DMS153 (cell line): ENCODE data around the gene GATA1.

ENCODE experiments used
- DNase-seq: peaks from one replicate; lab custom pipeline; 2025; lab: John Stamatoyannopoulos, UW

GATA1 gene

DNA sequence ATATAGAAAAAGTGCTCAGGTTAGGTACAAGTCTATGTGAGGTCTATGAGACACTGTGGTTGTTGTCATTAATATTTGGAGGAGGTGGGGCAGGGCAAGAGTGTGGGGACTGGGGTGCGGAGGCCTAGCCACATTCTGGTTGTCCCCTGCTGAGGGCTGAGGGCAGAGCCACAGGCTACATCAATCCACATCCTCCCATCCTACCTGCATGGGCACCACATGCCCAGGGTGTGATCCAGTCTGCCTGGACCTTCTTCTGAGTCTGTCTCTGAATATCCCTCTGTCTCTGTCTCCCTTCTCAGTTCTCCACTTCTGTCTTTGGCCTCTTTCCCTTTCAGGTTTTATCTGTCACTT lies 1.2 kb upstream of the GATA1 start:
- DNase-seq = no peak

DNA sequence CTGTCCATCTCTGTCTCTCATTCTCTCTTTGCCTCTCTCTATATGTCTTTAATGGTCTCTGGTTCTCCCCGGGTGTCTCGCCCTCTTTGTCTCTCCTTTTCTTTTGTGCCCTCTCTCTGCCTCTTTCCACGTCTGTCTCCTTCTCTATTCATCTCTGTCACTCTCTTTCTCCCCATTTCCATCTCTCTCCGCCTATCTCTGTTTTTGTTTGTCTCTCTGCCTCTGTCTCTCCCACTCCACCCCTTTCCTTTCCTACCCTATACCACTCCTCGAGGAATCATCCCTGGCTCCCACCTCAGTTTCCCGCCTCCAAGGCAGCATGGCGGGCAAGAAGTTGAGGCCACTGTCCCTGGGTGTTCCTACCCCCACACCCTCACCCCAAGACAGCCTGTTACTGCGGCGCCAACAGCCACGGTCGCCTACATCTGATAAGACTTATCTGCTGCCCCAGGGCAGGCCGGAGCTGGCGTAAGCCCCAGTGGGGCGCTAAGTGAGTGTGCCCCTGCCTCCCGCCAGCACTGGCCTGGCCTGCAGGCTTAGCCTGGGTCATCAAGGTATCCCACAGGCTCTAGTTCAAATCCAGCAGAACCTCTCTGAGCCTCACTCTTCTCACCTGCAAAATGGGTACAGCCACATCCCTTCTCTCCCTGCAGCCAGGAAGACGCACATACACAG lies 713 bp upstream of the GATA1 start:
- no peak for DNase-seq

DNA sequence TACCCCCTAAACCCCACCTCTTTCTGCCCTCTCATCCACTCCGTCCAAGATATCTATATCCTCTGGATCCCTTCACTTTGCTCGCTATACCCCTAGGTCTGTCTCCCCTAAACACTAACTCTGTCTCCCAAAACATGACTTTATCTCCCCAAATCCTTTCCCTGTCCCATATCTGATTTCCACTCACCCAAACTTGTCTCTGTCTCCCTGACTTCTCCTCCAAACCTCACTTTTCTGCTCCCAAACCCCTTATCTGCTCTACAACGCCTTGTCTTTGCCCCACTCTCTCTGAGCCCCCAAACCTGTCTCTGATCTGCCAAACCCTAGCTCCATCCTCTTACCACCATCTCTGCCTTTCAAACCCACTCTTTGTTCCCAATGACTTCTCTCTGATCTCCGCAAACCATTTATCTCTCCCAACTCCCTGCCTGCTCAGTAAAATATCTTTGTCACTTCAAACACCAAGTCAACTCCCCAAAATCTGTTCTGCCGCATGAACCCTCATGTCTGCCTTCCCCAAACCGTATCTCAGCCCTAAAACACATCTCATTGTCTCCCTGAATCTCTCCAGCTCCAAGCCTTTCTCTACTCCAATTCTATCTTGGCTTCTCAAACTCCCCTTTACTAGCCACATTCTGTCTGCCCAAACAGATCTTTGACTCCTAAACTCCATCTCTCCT lies 575 bp downstream of the GATA1 start:
- no peak for DNase-seq

DNA sequence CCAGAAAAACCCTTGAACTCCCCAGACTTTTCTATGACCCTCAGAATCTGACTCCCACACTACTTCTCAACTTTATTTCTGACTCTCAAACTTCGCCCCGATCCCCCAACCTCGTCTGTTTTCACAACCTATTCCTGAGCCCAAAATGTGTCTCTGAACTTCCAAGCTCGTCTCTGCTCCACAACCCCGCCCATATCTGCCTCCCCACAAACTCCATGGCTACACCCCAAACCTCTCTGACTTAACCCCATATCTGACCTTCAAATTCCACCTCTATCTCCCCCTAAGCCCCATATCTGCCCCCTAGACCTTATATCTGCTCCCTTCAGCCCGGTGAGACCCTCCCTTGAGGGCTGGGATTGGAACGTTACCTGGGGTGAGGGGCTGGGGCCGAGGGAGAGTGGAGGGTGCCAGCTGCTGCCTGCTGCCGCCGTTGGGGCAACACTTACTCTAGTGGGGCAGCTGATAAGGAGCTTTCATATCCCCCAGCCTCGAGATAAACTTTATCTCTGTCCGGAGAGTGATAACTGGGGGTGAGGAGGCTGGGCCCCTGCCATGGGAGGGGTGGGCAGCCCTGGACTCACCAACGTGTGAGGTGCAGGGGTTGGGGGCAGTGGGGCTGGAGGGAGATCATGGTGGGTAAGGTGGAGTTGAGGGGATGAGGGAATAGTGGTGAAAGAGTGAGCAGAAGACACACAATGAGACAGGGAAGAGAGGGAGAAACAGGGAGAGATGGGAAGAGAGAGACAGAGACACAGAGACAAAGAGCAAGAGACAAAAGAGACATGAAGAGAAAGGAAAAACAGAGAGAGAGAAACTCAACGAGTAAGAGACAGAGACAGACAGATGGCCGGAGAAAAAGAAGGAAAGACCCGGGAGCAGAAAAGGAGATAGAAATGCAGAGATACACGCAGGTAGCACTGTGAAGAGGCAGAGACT lies 1.4 kb downstream of the GATA1 start:
- no peak for DNase-seq

DNA sequence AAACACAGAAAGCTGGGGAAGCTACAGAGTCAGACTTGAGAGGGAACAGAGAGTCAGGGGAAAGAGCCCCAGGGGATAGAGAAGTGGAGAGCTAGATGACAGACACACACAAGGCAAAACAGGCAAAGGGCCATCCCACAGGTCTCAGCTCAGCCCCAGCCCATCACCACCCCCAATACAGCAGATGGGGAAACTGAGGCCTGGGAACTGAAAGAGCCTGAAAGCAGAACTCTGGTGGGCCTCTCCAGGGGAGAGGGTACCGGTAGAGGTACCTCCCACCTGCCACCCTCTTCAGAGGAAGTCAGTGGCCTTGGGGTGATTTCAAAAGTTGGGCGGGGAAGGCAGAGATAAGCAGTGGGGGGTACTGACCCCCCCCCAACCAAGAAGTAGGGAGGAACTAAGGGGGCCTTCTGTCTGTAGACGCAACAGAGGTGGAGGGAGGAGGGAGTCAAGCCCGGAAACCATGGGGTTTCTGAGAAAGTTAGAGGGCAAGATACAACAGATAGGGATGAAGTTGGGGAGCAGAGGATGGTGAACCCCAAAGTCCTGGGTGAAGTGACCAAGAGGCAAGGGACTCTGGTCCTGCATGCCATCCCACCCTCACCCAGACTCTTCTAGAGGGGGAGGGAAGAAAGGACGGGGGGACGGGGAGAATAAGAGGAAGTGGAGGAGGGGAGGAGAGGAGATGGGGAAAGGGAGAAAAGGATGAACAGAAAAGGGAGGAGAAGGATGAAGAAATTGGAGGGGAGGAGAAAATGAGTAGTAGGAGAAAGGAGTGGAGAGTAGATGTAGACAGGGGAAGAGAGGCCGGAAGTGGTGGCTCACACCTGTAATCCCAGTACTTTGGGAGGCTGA lies 3.2 kb downstream of the GATA1 start:
- DNase-seq = no peak

DNA sequence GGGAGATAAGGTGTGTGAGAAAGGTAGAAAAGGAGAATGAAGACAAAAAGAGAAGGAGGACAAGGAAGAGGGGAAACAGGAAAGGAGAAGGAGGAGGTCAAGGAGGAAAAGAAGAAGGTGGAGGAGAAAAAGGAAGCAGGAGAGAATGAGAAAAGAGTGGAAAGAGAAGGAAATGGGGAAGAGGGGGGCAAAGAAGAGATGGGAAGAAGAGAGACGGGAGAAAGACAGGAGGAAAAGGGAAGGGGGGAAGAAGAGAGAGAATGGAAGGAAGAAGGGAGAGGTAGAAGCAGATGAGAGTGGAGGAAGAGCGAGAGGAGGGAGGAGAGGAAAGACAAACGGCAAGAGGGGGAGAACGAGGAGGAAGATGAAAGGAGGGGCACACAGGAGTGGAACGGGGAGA lies 4.1 kb downstream of the GATA1 start:
- no peak for DNase-seq

DNA sequence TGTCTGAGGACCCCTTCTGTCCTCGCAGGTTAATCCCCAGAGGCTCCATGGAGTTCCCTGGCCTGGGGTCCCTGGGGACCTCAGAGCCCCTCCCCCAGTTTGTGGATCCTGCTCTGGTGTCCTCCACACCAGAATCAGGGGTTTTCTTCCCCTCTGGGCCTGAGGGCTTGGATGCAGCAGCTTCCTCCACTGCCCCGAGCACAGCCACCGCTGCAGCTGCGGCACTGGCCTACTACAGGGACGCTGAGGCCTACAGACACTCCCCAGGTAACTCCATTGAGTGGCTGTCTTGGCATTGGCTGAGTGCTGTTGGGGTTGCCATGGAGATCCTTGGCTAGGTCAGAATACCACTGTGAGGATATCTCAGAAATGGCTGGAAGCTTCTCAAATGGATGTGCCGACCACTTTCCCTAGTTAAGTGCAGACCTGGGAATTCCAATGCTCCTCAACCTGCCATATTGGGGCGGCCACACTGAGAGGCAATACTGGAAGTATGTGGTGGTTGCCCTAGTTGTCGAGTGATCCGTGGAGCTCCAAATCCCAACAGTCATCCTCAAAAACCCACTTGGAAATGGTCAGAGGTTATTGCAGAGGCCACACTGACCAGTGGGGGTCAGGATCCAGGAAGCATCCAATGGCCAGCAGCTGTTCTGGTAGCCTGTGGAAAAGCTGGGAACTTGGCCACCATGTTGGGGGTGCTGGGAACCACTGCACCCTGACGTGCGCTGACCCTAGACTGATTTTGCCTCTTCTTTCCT lies 4.9 kb downstream of the GATA1 start:
- no peak for DNase-seq

DNA sequence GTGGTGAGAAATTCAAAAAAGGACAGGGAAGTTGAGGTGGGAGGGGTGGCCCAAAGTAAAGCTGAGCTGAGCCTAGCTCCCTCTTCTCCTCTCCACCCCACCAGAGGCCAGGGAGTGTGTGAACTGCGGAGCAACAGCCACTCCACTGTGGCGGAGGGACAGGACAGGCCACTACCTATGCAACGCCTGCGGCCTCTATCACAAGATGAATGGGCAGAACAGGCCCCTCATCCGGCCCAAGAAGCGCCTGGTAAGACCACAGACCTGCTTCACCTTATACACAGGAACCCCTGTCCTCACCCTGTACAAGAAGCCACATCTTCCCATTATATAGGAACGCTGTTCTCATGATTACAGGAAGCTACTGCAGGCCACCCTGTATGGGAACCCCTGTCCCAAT lies 5.8 kb downstream of the GATA1 start:
- DNase-seq = no peak

DNA sequence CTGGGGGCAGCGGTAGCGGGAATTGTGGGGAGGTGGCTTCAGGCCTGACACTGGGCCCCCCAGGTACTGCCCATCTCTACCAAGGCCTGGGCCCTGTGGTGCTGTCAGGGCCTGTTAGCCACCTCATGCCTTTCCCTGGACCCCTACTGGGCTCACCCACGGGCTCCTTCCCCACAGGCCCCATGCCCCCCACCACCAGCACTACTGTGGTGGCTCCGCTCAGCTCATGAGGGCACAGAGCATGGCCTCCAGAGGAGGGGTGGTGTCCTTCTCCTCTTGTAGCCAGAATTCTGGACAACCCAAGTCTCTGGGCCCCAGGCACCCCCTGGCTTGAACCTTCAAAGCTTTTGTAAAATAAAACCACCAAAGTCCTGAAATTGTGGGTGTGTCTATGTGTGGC lies 7.5 kb downstream of the GATA1 start:
- DNase-seq = no peak

DNA sequence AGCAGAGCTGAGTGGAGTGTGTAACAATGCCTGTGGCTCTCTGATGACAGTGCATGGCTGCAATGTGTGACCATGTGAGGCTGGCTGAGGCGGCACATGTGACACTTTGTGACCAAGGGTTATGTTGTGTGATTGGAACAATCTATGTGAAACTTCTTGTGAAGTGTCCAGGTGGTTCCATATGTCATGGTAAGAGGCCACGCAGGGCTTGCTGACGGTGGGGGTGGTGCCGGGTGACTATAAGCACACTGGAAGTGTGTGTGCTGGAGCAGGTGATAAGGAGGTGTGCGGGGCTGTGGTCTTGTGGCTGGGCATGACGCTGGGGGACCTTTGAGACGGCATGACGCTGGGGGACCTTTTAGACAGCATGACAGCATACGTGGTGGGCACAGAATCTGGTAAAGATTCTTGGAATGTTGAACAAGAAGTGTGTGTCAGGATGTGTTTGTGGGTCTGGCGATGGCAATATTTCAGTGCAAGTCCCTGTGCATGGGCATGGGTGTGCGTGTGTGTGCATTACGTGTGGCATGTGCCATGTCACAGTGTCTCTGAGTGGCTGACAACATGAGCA lies 8.0 kb downstream of the GATA1 start:
- DNase-seq = no peak

DNA sequence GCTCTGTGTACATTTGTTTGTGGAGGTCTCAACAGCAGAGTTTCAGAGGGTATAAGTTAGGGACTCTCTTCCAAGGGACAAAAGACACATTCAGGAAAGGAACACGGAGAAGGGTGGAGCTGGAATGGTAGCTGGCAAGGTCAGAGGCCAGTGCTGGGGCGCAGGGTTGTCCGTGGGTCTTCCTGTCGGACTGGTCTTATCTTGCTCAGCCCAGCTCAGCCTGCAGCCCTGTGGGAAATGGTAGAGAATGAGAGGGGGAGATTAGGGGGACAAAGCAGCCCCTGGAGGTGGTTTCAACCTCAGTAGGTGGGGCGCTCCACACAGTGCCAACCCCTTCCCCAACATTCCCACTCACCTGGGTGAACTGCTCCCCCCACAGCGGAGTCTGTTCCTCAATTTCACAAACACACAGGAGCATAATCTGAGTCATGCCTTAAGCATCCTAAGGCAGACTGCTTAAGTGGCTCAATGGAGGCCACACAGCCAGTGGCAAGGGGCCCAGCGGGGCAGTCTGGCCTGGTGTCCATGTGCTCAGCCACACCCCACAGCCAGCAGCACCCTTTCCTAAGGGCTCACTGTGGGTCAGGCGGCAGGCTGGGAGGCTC lies 8.6 kb downstream of the GATA1 start:
- no peak for DNase-seq

DNA sequence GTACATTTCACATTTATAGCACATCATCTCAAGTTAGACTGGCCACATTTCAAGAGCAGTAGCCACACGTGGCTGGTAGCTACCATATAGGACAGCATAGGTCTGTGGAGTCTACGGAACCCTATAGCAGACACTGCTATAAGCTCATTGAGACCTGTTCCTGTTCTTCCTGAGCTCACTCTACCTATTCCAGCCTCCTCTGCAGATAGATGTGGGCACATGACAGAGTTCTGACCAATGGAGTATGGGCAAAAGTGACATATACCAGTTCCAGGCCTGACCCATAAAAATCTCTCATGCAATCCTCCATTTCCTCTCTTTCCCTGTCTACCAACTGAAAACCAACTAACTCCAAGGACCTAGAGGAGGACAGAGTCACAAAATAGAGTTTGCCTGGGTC lies 11.9 kb downstream of the GATA1 start:
- DNase-seq = no peak

DNA sequence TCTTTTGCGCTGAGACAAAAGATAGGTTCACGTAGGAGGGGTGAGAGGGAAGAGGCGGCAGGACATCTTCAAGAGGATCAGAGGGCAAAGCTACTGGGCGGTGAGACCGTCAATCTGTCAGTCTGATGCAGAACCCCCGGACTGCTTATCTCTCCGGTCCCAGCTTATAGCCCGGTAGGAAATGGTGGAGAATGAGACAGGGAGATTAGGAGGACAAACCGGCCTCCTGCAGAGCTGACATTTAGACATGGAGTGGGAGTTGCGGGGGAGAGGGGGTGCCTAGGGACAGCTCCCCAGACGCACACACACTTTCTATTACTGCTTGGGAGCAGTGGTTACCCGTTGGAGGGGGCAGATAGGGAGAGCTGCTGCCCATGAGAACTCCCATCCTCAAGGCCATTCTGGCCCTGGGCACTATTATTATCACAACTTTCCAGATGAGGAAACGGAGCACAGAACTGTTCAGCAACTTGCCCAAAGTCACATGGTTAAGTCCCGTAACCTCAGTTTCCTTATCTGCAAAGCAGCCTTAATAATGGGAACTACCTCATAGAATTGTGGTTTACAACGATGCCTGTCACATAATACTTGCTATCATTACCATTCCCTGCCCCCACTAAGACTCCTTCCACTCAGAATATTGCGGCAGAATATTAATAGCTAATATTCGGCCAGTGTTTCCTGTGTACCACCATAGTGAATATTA lies 14.3 kb downstream of the GATA1 start:
- DNase-seq = no peak

DNA sequence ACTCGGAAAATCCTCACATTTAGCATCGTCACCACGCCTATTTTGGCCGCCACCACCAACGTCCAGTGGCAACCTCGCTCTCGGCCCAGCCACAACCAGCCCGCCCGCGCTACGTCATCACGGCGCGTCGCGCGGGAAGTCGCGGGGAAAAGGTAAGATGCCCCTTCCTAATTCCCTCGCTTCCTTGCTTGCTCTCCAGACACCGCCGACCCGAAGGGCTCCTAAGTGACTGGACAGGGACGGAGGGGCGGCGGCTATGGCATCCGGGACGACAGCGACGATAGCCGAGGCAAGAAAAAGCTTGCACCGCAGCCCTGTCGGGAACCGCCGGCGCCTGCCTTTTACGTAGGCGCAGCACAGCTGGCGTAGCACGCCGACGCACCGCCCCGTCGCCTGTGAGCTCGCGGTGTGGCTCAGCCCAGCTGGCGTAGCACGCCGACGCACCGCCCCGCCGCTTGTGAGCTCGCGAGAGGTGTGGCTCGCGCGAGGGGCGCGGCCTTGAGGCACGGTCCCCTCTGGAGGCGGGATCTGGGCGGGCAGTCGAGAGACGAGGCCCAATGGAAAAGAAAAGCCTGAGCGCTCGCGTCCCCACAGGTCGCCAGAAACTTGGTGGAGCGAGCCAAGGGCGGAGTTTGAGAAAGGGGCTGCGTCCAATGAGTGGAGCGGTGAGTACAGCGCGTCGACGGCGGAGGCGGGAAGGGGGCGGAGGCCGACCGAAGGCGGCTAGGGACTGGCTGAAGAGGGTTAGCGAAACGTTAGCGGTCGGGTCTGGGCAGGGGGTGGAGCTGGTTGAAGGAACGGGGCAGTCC lies 15.1 kb downstream of the GATA1 start, which contains the start of gene HDAC6:
TSS of gene HDAC6 (plus strand) at position 788 of the 809 bp plus-strand sequence. CDS start 626 bp downstream, outside the sequence.
- peak; percentile 97 for DNase-seq

DNA sequence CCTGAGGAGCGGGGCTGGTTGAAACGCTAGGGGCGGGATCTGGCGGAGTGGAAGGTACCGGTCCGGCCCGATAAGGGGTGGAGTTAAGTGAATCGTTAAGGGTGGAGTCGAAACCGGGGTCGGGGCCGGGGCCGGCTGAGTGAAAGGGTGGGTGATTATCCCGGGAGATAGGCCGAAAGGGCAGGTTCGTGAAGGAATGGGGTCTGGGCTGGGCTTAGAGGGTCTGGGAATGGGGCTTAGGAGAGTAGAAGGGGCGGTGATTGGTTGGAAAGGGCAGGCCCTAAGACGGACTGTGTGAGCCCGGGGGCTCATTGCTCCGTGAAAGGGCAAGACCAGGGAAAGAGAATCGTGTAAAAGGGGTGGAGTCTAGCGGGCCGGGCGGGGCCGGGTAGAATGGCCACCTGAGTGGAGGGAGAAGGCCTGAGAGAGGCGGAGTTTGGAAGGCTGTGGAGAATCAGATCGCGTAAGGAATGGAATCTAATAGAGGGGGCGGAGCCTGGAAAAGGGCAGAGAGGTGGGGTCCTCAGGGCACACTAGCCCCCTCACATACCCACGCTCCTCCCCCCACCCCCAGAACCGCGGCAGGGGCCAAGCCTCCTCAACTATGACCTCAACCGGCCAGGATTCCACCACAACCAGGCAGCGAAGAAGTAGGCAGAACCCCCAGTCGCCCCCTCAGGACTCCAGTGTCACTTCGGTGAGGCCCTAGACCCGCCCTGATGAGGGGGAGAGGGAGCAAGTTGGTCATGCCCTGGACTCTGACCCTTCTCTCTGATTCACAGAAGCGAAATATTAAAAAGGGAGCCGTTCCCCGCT lies 15.9 kb downstream of the GATA1 start:
- DNase-seq = peak; percentile 70

DNA sequence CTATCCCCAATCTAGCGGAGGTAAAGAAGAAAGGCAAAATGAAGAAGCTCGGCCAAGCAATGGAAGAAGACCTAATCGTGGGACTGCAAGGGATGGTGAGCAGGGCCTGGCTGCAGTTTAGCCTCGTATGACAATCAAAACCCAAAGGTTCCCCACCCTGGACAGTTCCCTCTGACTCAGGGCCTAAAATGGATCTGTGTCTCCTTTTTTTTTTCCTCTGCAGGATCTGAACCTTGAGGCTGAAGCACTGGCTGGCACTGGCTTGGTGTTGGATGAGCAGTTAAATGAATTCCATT lies 16.5 kb downstream of the GATA1 start:
- DNase-seq = no peak

DNA sequence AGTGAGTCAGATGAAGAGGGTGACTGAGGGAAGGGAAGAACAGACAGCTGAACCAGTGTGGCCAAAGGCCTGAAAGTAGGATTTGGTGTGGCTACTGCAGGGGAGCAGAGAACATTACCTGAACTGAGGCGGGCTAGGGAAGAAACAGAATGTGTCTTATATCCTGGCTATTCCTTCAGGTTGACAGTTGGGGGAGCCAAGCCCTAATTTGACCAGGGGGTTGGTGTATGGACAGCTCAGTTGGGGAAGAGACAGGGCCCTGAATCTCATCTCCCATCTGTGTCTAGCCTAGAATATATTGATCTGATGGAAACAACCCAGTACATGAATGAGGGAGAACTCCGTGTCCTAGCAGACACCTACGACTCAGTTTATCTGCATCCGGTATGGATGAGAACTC lies 19.7 kb downstream of the GATA1 start:
- DNase-seq = no peak

DNA sequence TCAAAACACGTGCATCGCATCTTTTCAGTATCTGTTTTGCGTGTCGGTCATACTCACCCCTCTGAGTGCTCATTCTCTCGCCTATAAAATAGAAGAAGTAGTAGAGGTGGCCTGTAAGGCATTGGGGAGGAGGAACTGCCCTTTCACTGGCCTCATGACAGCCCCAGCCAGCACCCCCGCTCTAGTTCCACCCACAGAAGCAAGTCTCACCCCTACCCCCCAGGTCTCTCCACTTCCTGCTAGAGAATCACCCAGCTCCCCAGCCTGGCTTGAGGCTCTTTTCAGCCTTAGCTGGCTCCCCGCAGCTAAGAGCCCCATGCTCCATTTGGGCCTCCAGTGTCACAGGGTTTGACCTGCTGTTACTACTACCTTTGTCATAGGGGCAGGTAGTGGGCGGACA lies 27.3 kb downstream of the GATA1 start:
- no peak for DNase-seq
